ENCODE results near the gene XAGE1B.
"Not testable (repeated sequence)": the region's sequence is repeated elsewhere in the genome, so short reads cannot be mapped to it uniquely, and the experiment has no call there.

The XAGE1B gene

DNA sequence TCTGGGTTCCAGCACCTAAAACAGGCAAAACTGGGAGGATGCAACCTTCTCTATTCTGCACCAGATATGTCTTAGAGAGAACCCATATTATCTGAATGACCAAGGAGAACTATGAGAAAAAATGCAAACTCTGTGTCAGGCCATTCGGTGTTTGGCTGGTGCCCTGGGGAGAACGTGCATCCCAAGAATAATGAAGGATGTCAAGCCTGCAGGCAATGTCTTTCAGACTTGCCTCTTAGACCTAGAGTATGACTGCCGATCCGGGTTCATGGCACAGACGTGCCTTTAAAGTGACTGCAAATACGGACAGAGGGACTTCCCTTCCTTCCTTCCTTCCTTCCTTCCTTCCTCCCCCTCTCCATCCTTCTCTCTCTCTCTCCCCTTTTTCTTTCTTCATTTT lies 6.9 kb downstream of the XAGE1B start:
- no peaks in the 10 kb centered on the region for H3K36me3 ChIP-seq (ENCODE audit: control insufficient read depth, low read depth, low read length)
- peaks cover 4% of the 10 kb centered on the region for H3K9me3 ChIP-seq (ENCODE audit: control insufficient read depth, low read depth, low read length)
- H3K27me3 ChIP-seq (ENCODE audit: control insufficient read depth, insufficient read depth, low read length), result no peaks in the 10 kb centered on the region
- no peak overlapping the region for H3K9ac ChIP-seq (ENCODE audit: low read length)
- no peak overlapping the region for H3K27ac ChIP-seq (ENCODE audit: low read length)
- H3K4me3 ChIP-seq (ENCODE audit: low read length), result no peak overlapping the region
- H3K4me1 ChIP-seq (ENCODE audit: control insufficient read depth, low read depth, low read length), result no peaks in the 10 kb centered on the region

DNA sequence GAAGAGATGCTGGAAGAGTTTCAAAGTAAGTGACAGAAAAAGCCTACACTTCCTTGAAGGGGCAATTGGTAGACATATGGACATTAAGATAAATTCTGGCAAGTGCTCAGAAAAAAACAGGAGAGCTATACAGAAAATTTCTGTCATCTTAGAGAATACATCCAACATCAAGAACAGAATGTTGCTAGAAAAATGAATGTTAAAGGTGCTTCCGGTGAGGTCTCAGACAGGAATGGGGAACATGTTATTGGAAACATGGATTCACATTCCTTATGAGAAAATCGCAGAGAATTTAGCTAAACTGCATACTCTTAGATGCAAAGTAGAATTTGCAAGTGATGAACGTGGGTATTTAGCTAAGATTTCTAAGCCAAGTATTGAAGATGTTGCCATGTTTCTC lies 9.5 kb downstream of the XAGE1B start:
- Histone ChIP-seq H3K4me1 (ENCODE audit: control insufficient read depth, low read depth, low read length) (no peaks in the 10 kb centered on the region), H3K27ac (ENCODE audit: low read length) (no peak overlapping the region), H3K27me3 (ENCODE audit: control insufficient read depth, insufficient read depth, low read length) (no peaks in the 10 kb centered on the region), H3K9me3 (ENCODE audit: control insufficient read depth, low read depth, low read length) (peaks cover 4% of the 10 kb centered on the region), H3K36me3 (ENCODE audit: control insufficient read depth, low read depth, low read length) (no peaks in the 10 kb centered on the region), H3K4me3 (ENCODE audit: low read length) (no peak overlapping the region), H3K9ac (ENCODE audit: low read length) (no peak overlapping the region)

- Histone ChIP-seq H3K9me3 (ENCODE audit: control insufficient read depth, low read depth, low read length) (peaks cover 4% of the 10 kb centered on the region), H3K4me1 (ENCODE audit: control insufficient read depth, low read depth, low read length) (no peaks in the 10 kb centered on the region), H3K27me3 (ENCODE audit: control insufficient read depth, insufficient read depth, low read length) (no peaks in the 10 kb centered on the region), H3K4me3 (ENCODE audit: low read length) (no peak overlapping the region), H3K9ac (ENCODE audit: low read length) (no peak overlapping the region), H3K27ac (ENCODE audit: low read length) (no peak overlapping the region), H3K36me3 (ENCODE audit: control insufficient read depth, low read depth, low read length) (no peaks in the 10 kb centered on the region)
Measured at GRCh38 chrX:52504551-52504950, 12.3 kb downstream of the XAGE1B start.

GRCh38 chrX:52501362-52501761 lies 15.5 kb downstream of the XAGE1B start:
- not testable (repeated sequence) for H3K36me3 ChIP-seq (ENCODE audit: control insufficient read depth, low read depth, low read length); H3K27me3 ChIP-seq (ENCODE audit: control insufficient read depth, insufficient read depth, low read length); H3K9ac ChIP-seq (ENCODE audit: low read length); H3K4me3 ChIP-seq (ENCODE audit: low read length); H3K9me3 ChIP-seq (ENCODE audit: control insufficient read depth, low read depth, low read length); H3K27ac ChIP-seq (ENCODE audit: low read length); H3K4me1 ChIP-seq (ENCODE audit: control insufficient read depth, low read depth, low read length)

GRCh38 chrX:52496419-52496772 lies 20.5 kb downstream of the XAGE1B start:
- not testable (repeated sequence) for H3K4me3 ChIP-seq (ENCODE audit: low read length); H3K4me1 ChIP-seq (ENCODE audit: control insufficient read depth, low read depth, low read length); H3K27me3 ChIP-seq (ENCODE audit: control insufficient read depth, insufficient read depth, low read length); H3K27ac ChIP-seq (ENCODE audit: low read length); H3K36me3 ChIP-seq (ENCODE audit: control insufficient read depth, low read depth, low read length); H3K9ac ChIP-seq (ENCODE audit: low read length); H3K9me3 ChIP-seq (ENCODE audit: control insufficient read depth, low read depth, low read length)

DNA sequence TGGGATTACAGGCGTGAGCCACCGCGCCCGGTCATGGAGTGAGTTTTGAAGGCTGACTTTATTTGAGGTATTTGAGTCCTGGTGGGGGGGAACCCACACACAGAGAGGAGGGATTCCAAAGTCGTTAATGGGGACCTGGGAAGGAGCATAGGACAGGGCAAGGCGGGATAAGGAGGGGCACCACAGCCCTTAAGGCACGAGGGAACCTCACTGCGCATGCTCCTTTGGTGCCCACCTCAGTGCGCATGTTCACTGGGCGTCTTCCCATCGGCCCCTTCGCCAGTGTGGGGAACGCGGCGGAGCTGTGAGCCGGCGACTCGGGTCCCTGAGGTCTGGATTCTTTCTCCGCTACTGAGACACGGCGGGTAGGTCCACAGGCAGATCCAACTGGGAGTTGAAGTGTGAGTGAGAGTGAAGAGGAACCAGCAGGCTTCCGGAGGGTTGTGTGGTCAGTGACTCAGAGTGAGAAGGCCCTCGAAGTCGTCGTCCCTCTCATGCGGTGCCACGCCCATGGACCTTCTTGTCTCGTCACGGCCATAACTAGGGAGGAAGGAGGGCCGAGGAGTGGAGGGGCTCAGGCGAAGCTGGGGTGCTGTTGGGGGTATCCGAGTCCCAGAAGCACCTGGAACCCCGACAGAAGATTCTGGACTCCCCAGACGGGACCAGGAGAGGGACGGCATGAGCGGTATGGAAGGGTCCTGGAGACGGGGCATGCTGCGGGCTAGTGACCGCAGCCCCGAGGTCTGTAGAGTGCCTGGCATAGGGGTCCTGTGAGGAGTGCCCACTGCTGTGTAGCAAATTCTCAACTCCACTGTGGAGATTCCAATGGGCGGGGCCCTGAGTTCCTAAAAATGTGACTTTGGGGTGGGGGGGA lies 21.1 kb downstream of the XAGE1B start, which contains the start of gene XAGE1A:
Gene XAGE1A (plus strand): TSS at position 264 of the 874 bp plus-strand sequence. CDS start 1,554 bp downstream, outside the sequence.
- not testable (repeated sequence) for H3K9ac ChIP-seq (ENCODE audit: low read length); H3K27ac ChIP-seq (ENCODE audit: low read length); H3K36me3 ChIP-seq (ENCODE audit: control insufficient read depth, low read depth, low read length); H3K4me1 ChIP-seq (ENCODE audit: control insufficient read depth, low read depth, low read length); H3K9me3 ChIP-seq (ENCODE audit: control insufficient read depth, low read depth, low read length); H3K4me3 ChIP-seq (ENCODE audit: low read length); H3K27me3 ChIP-seq (ENCODE audit: control insufficient read depth, insufficient read depth, low read length)

DNA sequence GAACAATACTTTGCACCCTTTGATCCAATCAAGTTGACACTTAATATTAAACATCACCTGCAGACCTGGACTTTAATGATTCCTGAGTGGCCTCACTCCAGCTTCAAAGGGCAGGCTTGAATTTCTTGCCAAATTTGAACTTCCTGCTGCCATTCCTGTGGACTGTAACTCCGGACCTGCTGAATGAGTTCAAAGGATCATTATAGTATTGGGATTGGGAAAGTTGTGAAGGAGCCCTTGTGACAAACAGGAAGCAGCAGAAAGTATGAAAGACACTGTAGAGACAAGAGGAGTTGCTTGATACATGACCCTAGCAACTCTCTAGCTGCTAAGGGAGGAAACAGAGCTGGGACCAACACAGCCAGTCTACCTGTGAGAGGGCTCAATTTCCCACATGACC lies 45.6 kb downstream of the XAGE1B start:
- H3K9ac ChIP-seq (ENCODE audit: low read length); H3K4me3 ChIP-seq (ENCODE audit: low read length); H3K27me3 ChIP-seq (ENCODE audit: control insufficient read depth, insufficient read depth, low read length); H3K36me3 ChIP-seq (ENCODE audit: control insufficient read depth, low read depth, low read length); H3K4me1 ChIP-seq (ENCODE audit: control insufficient read depth, low read depth, low read length); H3K27ac ChIP-seq (ENCODE audit: low read length): not testable (repeated sequence)
- peaks cover 21% of the 10 kb centered on the region for H3K9me3 ChIP-seq (ENCODE audit: control insufficient read depth, low read depth, low read length)

Data from iPS-18a (cell line).